NCI-H1694 (cell line): Measurements from ENCODE around the gene AAR2.

Source experiments
- DNase-seq: peaks from one replicate; lab custom pipeline; 2025; lab: John Stamatoyannopoulos, UW

AAR2 gene

GRCh38 chr20:36279776-36280175 is 43.5 kb downstream of the AAR2 start:
- no peak for DNase-seq

GRCh38 chr20:36281785-36282380 is 45.6 kb downstream of the AAR2 start:
- DNase-seq, result no peak

DNA sequence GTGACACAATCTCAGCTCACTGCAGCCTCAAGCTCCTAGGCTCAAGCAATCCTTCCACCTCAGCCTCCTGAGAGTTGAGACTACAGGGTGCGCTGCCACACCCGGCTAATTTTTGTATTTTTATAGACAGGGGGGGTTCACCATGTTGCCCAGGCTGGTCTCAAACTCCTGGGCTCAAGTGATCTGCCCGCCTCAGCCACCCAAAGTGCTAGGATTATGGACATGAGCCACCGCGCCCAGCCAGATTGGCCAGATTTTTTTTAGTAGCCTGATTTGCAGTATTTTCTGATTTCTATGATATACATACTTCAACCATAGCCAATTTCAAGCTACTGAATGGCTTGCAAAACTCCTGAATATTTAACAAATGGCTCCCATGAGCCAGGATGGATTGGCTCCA is 48.5 kb downstream of the AAR2 start:
- DNase-seq, result no peak

DNA sequence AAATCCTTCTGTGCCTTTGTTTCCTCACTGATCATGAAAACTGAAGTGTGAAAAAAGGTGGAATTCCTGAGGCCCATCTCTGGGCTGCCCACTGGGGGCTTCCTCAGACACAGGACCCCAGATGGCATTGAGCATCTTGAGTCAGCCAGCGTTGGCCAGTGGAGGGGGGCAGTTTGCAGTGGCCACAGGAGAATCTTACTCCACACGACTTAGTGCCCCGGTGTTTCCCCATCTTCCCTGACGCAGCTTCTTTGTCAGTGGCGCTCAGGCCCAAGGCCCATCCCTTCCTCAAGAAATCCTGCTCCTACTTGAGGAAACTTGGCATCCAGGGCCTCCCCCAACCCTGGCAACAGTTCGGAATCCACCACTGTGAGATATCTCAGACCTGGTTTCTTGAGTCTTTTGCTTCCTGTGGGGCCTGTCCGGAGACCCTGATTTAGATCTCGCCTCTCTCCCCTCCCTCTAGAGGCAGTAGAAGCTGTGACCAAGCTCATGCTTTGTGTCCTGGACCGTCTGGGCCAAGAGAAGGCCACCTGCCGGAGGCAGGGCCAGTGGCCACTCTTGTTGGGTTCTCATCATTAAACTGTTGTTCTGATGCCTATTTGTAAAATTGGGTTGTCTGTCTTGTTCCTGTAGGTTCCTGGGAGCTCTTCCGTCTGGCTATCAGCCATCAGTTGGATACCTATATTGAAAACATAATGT is 49.6 kb downstream of the AAR2 start:
- no peak for DNase-seq

- no peak for DNase-seq
Observed at GRCh38 chr20:36297656-36298055, 61.4 kb downstream of the AAR2 start.

DNA sequence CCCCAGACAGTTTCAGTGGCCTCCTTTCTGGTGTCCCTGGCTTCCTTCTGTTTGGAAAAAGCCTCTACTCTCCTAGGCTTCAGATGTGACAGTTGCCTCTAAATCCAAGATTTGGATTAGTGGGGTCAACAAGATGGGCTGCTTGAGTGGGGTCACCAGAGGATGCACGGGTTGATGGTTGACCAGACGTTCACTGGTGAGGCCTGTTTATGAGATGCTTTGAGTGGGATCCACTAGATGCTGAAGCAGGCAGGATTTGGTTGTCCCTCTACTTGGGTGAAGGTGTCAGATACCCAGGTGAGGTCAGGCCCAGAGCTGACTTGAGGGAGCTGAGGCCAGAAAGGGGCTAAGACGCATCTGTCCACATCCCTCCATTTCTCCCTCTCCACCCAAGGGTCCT is 61.8 kb downstream of the AAR2 start:
- DNase-seq, result no peak

- no peak for DNase-seq
Observed at GRCh38 chr20:36298795-36299339, 62.6 kb downstream of the AAR2 start.

DNA sequence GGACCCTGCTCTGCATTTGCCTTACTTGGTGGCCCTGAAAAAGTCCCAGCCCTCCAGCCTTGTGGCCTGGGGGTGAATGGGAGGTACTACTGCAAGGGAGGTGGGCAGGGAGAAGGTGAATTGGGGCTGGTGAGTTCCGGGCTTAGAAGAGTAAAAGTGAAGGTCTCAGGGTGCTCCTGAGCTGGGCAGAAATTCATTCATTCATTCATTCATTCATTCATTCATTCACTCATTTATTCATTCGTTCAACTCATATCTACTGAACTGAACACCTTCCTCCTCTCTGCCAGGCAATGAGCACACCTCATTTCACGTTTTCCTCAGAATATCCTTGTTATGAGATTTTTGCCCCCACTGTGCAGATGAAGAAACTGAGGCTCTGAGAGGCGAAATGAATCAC is 63.2 kb downstream of the AAR2 start:
- no peak for DNase-seq

DNA sequence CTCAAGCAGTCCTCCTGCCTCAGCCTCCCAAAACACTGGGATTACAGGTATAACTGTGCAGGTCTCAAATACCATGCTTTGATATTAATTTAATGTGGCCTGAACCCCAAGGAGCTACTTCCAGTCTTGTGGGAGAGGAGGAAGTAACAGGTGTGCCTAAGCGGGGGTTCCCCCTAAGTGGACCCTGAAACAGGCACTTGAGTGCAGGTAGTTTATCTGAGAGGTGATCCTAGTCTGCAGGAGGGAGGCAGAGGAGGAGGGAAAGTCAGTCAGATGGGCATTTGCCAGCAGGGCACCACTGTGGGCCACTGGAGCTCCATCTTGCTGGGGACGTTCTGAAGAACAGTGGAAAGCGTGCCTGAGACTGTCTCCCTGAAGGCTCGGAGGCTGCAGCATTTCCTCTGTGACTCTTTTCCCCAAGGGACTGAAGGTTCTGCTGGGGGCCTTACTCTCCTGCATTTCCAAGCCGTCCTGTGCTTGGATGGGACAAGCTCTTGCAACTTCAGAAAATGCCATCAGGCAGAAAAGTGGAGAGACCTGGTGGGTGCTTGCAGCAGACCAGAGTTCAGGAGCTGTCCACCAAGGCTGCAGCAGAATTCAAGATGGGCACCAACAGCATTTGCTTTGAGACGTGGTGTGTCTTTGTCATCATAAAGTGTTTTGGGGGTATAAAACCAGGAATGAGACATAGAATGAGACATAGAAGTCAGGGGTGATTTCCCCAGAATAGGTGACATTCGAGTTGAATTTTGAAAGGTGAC is 65.3 kb downstream of the AAR2 start:
- no peak for DNase-seq

DNA sequence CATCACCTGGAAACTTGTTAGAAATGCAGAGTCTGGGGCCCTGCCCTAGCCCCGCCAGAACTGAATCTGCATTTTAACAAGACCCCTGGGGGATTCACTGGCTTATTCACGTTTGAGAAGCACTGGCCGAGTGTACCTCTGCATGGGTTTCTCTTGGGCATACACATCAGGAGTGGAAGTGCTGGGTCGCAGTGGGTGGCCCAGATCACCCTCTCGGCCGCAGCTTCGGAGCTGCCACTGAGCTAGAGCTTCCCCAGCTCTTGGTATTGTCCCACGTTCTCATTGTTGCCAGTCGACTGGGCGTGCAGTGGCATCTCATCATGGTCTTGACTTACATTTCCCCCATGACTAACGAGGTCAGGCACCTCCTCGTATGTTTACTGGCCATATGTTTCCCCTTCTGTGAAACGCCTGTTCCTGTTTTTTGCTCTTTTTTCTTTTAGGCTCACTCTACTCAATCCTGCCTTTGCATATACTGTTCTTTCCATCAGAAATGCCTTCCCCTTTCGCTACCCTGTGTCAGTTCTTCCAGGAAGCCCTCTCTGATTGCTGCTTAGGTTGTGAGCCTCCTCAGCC is 66.8 kb downstream of the AAR2 start:
- no peak for DNase-seq

DNA sequence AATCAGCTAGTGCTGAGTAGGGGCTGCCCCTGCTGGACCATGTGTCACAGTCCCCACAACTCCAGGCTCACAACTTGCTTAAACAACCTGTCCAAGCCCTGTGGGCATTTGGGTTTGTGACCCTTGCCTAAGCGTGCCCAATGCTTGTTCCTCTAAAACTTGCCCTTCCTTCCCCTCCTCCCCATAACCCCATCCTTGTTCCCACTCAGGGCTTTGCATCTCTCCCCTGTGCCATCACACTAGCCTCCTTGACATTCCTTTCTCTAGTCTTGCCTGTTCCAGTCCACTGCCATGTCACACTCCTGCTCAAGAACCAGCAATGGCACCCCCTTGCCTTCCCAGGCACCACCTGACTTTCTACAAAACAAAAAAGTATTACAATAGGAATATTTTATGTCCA is 67.6 kb downstream of the AAR2 start:
- DNase-seq, result no peak

GRCh38 chr20:36304786-36305495 is 68.7 kb downstream of the AAR2 start:
- no peak for DNase-seq

DNA sequence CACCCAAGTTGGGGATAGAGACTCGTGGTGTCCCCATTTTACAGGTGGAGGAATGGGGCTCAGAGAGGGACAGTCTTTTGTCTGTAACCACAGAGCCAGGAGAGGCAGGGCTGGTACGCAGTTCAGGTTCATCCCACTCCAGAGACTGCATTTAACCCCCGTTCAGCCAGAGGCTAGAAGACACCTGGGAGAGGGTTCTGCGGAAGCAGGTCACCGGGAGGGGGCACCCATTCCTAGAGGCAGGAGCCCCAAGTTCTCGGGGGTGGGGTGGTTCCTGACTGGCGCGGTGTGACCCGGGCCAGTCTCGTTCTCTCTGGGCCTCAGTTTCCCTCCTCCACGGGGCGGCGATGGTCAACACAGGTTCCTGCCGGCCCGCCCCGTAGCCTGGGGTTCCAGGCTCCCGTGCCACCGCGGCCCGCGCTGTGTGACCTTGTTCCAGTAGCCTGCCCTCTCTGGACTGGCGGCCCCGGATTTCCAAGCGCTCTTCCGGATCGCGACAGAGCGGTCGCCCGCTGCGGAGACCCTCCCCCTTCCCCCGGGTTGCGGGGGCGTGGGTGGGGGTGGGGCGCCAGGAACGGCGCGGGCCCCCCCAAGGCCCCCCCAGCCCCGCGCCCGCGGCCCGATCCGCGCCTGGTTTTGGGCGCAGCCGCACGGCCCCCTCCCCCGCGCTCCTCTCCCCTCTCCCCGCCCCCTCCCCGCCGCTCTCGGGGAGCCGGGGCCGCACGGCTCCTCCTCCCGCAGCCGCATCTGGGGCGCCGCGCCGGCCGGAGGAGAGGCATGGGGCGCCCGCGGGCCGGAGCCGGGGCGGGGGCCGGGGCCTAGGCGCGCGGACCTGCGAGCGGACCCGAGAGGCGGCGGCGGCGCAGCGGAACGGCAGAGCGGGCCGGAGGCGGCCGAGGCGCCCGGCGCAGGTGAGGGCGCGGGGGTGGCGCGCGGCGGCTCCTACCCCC is 69.6 kb downstream of the AAR2 start, which contains the start of gene DLGAP4:
Gene DLGAP4 (plus strand): TSS at position 738 of the 950 bp plus-strand sequence. CDS start 125,379 bp downstream, outside the sequence.
- DNase-seq, result no peak
